Measurements from ENCODE around the gene HHAT. TPM values are rescaled to one million over a fixed set of nuclear protein-coding genes. Genes with fewer than 3 reads are reported as not detected.

Gene HHAT
- total RNA-seq, 1 experiment from 2014 or later: 10.0 TPM

DNA sequence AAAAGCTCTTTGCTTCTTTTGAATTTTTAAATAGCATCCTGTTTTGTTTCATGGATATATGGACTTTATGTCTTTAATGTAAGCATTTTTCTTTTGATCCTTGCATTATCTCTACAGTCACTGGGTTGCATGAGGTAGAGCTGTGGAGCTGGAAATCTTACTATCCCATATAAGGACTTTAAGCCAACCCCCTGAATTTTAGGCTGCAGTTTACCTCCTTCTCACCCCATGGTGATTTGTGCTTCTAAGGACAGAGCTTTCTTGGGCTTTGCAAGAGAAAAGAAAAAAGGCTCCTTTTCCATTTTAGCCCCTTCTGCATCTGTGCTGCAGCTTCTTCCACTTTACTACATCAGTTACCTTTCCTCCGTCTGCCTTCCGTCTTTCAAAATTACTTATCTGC is 373.8 kb downstream of the HHAT start:
- H3K9me3 ChIP-seq (replicated peaks): no peaks in the 10 kb centered on the region
- H3K4me1 ChIP-seq (replicated peaks): no peaks in the 10 kb centered on the region
- H3K27me3 ChIP-seq (replicated peaks): no peaks in the 10 kb centered on the region
- no peak for DNase-seq (ENCODE audit: low read depth in 1 of 2, low spot score in 2 of 2)
- no peak overlapping the region for H3K27ac ChIP-seq
- no peaks in the 10 kb centered on the region for H3K36me3 ChIP-seq
- no peak overlapping the region for H3K4me3 ChIP-seq

DNA sequence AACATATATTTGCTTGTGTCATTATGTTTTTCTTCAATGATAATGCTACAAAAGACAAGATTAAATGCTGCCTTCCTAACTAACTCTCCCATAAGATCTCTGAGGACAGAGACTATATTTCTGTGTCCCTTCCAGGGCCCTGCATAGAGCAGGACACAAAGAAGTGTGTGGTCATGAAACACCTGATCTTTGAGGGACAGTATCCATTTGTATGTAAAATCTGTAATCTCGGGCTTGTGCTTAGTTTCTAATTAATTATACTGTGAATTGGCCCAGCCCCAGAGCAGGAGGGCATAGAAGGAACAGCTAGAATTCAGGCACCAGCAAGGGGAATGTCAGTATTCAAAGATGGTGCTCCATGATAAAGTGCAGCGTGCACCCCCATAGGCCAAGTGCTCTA is 374.9 kb downstream of the HHAT start:
- no peak for DNase-seq (ENCODE audit: low read depth in 1 of 2, low spot score in 2 of 2)
- no peak overlapping the region for H3K4me3 ChIP-seq
- H3K27me3 ChIP-seq (replicated peaks): no peaks in the 10 kb centered on the region
- H3K36me3 ChIP-seq: no peaks in the 10 kb centered on the region
- H3K4me1 ChIP-seq (replicated peaks): no peaks in the 10 kb centered on the region
- no peaks in the 10 kb centered on the region for H3K9me3 ChIP-seq (replicated peaks)
- H3K27ac ChIP-seq: no peak overlapping the region

DNA sequence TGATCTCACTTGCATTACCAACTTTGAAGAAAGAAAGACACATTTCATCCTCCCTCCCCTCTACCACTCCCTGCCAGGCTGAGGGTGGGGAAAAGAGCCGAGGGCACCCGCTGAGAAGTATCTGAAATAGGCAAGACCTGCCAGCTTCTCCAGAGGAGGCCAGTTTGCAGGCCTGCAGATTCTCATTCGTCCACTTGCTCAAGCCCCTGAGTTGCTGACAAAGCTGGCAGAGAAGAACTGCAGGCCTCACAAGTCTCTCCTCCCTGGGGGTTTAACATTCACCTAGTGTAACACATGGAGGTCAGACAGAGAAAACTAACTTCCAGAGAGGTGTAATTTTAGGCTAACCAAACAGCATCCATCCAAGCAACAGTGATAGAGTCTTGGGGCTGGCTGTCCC is 376.4 kb downstream of the HHAT start:
- no peak for DNase-seq (ENCODE audit: low read depth in 1 of 2, low spot score in 2 of 2)
- no peaks in the 10 kb centered on the region for H3K9me3 ChIP-seq (replicated peaks)
- no peak overlapping the region for H3K27ac ChIP-seq
- H3K4me3 ChIP-seq: no peak overlapping the region
- H3K27me3 ChIP-seq (replicated peaks): no peaks in the 10 kb centered on the region
- no peaks in the 10 kb centered on the region for H3K36me3 ChIP-seq
- H3K4me1 ChIP-seq (replicated peaks): no peaks in the 10 kb centered on the region

DNA sequence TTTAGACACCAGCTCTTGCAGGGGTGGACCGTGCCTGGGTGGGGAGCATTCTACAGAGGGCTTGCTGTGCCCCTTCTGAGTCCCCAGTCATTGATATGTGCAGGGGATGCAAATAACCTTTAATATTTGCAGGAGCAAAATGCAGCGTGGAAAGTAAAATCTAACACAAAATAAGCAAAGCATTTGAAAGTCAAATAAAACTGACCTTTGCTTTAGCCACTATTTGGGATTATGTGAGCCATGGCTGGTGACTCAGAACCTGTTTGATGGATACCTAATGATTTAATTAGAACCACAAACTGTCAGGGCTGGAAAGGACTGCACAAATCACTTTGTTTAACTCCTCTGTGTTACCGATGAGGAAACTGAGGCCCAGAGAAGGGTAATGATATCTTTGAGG is 377.5 kb downstream of the HHAT start:
- Histone ChIP-seq H3K27me3 (replicated peaks) (no peaks in the 10 kb centered on the region), H3K4me3 (no peak overlapping the region), H3K4me1 (replicated peaks) (no peaks in the 10 kb centered on the region), H3K9me3 (replicated peaks) (no peaks in the 10 kb centered on the region), H3K27ac (no peak overlapping the region), H3K36me3 (no peaks in the 10 kb centered on the region)
- no peak for DNase-seq (ENCODE audit: low read depth in 1 of 2, low spot score in 2 of 2)

DNA sequence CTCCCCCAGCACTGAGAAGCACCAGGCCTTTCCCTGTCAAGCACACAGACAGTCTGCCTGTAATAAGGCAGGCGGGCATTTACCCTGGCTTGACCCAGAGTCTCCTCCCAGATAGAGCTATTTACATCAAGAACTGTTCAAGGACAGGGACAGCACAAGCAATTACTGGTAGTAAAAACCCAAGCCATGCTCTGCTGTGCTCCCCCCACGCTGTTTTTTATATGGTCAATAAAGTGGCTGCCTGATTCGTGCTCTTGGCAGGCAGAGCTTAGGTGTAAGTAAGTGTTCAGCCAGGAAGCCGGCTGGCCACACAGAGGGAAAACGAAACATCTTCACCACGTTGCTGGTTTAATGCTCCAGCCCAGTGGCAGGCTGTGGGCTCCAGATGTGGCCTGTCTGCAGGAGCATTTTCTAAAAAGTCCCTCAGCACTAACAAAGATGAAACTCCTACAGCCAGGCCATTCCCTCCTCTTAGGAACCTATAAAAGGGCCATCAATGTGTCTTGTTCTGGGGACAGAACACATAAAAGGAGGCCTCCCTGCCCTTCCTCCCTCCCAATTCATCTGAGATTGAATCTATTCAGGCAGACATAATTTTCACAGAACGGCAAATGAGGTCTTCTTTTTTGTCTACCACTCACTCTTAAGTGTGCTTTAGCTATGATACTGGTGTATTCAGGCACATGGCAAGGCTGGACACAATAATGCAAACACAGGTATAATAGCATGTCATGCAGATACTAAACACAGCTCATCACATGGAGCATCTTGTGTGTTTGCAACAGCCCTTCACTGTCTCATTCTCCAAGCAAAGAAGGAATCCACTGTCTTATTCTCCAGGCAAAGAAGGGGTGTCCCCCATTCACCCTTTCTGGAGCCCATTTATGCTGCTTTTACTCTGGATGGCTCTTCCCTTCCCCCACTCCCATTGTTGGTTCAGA is 378.9 kb downstream of the HHAT start:
- no peaks in the 10 kb centered on the region for H3K9me3 ChIP-seq (replicated peaks)
- no peaks in the 10 kb centered on the region for H3K27me3 ChIP-seq (replicated peaks)
- DNase-seq (ENCODE audit: low read depth in 1 of 2, low spot score in 2 of 2): no peak
- H3K36me3 ChIP-seq: no peaks in the 10 kb centered on the region
- no peak overlapping the region for H3K4me3 ChIP-seq
- H3K27ac ChIP-seq: no peak overlapping the region
- H3K4me1 ChIP-seq (replicated peaks): no peaks in the 10 kb centered on the region

DNA sequence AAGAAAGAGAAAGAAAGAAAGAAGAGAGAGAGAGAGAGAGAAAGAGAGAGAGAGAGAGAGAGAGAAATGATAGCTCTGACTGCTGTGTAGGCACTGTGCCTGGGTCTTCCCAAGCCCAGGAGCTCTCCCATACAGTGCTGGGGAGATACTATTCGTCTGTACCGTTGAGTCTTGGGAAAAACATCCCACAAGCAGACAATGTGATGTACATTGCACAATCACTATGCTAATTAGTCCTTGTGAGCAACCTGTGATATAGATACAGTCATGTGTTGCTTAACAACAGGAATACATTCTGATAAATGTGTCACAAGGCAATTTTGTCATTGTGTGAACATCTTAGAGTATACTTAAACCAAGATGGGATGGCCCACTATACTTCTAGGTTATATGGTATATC is 381.0 kb downstream of the HHAT start:
- no peak overlapping the region for H3K27ac ChIP-seq
- H3K36me3 ChIP-seq: no peaks in the 10 kb centered on the region
- H3K4me3 ChIP-seq: no peak overlapping the region
- DNase-seq (ENCODE audit: low read depth in 1 of 2, low spot score in 2 of 2): no peak
- no peaks in the 10 kb centered on the region for H3K9me3 ChIP-seq (replicated peaks)
- H3K27me3 ChIP-seq (replicated peaks): no peaks in the 10 kb centered on the region
- no peaks in the 10 kb centered on the region for H3K4me1 ChIP-seq (replicated peaks)

DNA sequence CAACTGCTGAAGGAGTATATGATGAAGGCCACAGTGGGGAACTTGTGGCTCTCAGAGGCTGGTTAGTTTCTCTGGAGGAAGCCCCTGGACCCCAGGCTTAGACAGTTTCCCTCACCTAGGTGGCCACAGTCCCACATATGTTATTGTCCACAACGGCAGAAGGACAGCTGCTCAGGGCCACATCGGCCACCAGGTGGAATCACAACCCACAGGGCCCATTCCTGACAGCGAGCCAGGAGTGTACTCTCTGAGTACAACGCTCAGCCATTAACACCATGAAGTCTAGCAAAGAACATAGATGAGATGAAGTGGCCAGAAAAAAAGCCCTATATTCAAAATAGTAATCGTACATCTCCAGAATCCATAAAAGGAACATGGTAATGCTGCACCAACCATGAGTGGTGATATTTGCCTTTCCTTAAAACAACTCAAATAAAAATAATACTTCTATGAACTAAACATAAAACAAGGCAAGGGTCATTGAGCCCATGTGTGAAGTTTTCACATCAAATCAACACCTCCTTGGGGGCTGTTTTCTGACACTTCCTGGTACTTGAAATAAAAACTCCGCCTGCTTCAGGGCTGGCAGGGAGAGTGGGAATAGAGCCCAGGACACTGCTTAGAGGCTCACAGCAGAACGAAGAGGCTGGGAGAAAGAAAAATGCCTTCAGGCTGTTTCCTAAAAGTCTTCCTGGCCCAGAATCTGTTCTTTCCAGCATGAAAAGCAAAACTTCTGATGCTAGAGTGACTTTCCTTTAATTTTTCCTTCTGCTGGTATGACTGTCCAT is 383.3 kb downstream of the HHAT start:
- H3K36me3 ChIP-seq: no peaks in the 10 kb centered on the region
- H3K4me1 ChIP-seq (replicated peaks): no peaks in the 10 kb centered on the region
- H3K9me3 ChIP-seq (replicated peaks): no peaks in the 10 kb centered on the region
- H3K27ac ChIP-seq: no peak overlapping the region
- H3K4me3 ChIP-seq: no peak overlapping the region
- no peak for DNase-seq (ENCODE audit: low read depth in 1 of 2, low spot score in 2 of 2)
- H3K27me3 ChIP-seq (replicated peaks): no peaks in the 10 kb centered on the region

DNA sequence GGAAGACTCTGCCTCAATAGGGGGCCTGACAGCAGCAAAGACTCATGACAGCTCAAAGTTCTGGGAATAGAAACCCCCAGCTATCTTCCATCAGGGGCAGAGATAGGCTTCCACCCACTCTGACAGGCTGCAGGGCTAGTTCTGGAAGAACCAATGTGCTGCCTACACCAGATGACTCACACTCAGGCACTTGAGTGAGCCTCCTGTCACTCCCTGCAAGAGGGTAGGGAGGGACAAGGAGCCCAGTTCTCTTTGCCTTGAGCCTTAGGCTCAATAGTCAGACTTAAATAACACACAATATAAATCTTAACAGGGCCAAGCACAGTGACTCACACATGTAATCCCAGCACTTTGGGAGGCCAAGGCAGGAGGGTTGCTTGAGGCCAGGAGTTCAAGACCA is 386.4 kb downstream of the HHAT start:
- DNase-seq (ENCODE audit: low read depth in 1 of 2, low spot score in 2 of 2): no peak
- no peaks in the 10 kb centered on the region for H3K4me1 ChIP-seq (replicated peaks)

DNA sequence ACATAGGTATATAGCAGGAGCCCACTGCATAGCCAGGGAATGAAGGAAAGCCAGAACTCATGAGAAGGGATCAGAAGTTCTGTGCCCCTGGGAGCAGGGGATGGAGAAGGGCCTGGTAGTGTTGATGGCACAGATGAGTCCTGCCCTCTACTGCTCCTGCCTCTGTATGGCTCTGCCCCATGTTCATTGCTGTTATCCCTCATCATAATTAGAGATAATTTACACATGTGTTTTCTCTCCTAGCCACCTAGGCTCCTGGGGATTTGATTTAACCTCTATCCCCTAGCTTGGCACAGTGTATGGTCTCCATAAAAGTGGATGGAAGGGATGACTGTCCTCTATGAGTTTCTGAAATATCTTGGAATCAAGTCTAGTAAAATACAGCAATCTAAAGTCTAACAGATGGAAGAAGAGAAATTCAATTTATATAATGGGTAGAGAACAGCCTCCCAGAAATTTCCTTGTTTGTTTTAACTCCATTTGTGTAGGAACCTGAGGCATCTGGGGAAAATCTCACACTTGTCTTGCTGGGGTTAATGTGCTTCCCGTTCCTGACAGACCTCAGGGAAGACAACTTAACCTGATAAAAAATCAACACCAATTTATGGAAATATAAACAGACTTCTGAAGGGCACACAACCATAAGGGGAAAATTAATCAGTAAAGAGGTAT is 393.8 kb downstream of the HHAT start:
- H3K4me3 ChIP-seq: no peak overlapping the region
- no peaks in the 10 kb centered on the region for H3K27me3 ChIP-seq (replicated peaks)
- DNase-seq (ENCODE audit: low read depth in 1 of 2, low spot score in 2 of 2): no peak
- H3K36me3 ChIP-seq: no peaks in the 10 kb centered on the region
- H3K27ac ChIP-seq: no peak overlapping the region
- no peaks in the 10 kb centered on the region for H3K4me1 ChIP-seq (replicated peaks)
- no peaks in the 10 kb centered on the region for H3K9me3 ChIP-seq (replicated peaks)

More for the DNA sequence above, 386.4 kb downstream of the HHAT start:
- H3K27me3 ChIP-seq (replicated peaks): no peaks in the 10 kb centered on the region
- H3K36me3 ChIP-seq: no peaks in the 10 kb centered on the region
- no peak overlapping the region for H3K4me3 ChIP-seq
- no peak overlapping the region for H3K27ac ChIP-seq
- no peaks in the 10 kb centered on the region for H3K9me3 ChIP-seq (replicated peaks)

DNA sequence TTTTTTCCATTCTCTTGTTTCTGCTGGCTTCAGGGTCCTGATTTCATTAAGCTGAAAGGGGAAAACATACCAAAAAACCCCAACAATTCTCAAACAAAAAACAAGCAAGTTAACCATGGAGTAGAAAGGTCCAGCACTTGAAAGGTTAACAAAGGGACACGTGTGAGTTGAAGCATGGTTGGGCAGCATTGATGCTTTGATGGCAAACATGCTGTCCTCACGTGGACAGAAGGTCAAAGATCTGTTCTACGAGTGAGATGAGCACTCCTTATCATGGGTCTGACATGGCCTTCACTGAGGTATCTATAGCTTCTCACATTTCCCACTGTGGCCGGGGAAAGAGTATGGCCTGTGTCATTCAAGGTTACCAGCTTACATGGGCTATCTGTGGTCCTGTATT is 394.9 kb downstream of the HHAT start:
- no peak overlapping the region for H3K4me3 ChIP-seq
- no peak for DNase-seq (ENCODE audit: low read depth in 1 of 2, low spot score in 2 of 2)
- no peaks in the 10 kb centered on the region for H3K27me3 ChIP-seq (replicated peaks)
- H3K9me3 ChIP-seq (replicated peaks): no peaks in the 10 kb centered on the region
- no peak overlapping the region for H3K27ac ChIP-seq
- no peaks in the 10 kb centered on the region for H3K4me1 ChIP-seq (replicated peaks)
- H3K36me3 ChIP-seq: no peaks in the 10 kb centered on the region

DNA sequence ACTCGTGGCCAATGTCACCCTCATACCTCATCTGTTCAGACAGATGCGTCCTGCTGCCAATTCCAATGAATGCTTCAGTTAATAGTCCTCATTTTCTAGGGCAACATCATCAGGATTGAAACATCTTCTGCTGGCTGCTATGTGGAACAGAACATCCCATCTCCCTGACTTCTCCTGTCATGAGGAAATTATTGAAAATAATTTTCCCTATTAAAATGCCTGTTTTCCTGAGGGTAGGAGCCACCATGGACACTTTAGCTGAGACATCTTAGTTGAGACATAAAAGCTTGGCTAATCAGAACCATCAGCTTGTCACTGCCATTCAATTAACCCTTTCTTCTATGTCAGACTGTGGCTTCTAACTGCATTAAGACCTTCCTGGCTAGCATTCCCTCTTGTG is 396.1 kb downstream of the HHAT start:
- Histone ChIP-seq H3K27me3 (replicated peaks) (no peaks in the 10 kb centered on the region), H3K36me3 (no peaks in the 10 kb centered on the region), H3K4me1 (replicated peaks) (no peaks in the 10 kb centered on the region), H3K4me3 (no peak overlapping the region), H3K27ac (no peak overlapping the region), H3K9me3 (replicated peaks) (no peaks in the 10 kb centered on the region)
- DNase-seq (ENCODE audit: low read depth in 1 of 2, low spot score in 2 of 2): no peak

Data from SJSA1 (cell line).